NCI-H2227 treated with DMSO at 0.1 percent for 48 hours (cell line): ENCODE measurements around the gene COA3.

Experiments
- DNase-seq: peaks from one replicate; lab custom pipeline; 2025; lab: John Stamatoyannopoulos, UW

The COA3 gene

DNA sequence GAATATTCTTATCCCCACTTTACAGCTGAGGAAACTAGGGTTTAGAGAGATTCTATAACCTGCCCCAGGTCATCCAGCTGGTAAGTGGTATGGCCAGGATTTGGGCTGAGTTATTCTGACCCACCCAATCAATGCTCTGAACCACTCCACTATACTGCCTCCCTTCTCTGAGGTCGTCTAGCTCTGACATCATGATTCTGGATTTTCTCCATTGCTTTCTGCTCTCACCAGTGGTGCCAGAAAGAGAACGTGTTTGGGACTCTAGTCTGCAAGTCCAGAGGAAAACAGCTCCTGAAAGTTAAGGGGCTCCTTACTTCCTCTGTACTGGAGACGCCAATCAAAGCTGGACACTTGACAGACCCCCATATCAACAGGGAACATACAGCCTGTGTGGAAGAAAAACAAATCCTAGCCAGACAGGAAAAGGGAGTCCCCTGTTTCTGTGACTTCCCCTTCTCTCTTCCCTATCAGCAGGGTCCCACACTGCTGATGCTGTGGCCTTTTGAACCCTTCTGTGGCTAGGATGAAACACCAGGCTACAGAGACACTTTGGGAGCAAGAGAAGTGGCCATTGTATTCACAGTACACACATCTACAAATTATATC is 47.7 kb downstream of the COA3 start:
- DNase-seq: no peak

DNA sequence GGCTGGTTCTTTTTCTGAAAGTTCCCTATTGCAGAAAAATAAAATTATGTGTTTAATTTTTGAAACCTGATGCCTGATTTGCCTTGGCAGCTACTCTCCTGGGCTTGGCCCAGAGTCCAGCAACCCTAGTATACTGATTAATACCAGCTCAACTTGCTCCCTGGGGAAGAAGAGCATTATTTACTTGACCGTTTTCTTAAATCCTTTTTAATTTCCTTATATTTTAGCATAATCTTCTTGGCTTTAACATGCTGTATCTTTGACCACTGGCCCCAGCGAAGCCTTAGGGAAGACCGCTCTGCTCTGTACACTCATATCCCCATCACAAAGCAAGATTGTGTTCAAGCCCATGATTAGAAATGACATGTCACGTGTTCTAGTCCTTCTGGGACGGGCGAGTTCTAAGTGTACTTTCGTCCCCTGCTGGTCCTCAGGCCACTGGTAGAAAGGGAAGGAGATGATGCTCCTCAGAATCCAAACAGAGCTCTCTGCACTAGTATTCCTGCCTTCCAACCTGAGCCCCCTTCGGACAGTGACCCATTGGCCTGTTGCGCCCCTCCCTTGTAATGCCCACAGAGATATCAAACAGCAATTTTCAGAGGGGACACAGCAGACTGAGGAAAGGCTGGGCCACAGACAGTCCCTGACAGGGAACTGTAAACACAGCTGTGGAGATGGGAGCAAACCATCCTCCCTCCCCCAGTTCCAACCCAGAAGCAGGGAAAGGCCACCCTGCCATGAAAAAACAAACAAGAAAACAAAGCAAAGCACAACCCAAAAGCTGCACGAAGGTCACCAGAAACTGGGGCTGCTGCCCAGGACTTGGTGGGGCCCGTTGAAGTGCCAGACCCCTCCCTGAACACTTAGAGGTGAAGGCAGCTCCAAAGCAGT is 49.4 kb downstream of the COA3 start:
- no peak for DNase-seq

DNA sequence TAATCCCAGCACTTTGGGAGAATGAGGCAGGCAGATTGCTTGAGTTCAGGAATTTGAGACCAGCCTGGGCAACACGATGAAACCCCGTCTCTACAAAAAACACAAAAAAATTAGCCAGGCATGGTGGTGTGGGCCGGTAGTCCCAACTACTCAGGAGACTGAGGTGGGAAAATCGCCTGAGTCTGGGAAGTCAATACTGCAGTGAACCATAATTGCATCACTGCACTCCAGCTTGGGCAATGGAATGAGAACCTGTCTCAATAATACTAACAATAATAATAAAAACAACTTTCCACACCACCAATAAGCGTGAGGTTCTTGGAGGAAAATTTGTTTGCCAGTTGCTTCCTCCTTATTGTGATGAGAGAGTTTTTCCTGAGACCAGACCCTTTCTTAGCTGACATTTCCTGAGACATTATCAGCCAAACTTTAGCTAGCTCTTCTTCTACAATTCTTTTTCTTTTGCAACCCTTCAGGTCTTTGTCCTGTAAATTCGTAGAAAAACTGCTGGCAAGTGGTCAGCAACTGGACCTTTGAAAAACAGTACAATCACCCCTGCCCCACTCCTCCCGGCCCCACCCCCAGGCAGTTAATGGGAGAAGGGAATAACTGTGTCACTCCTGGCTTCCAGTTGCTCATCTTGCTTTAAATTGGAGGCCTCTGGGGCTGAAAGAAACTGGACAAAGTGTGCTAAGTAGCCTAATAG is 50.1 kb downstream of the COA3 start:
- DNase-seq: no peak
